ENCODE measurements around the gene RGMB. TPM values are rescaled to one million over a fixed set of nuclear protein-coding genes. Genes with fewer than 3 reads are reported as not detected.

Gene RGMB
- total RNA-seq, 1 experiment from 2014 or later, result 20.3 TPM

GRCh38 chr5:98796197-98796972, 22.9 kb downstream of the RGMB start:
- POLR2A ChIA-PET, result interaction anchor here (0.6 to 3.5 kb wide), 7 partner anchors 8 to 1614 kb away, joined by 3 to 14 read pairs (median 3); partner anchors contain the start of gene RGMB
- Mint-ChIP-seq H3K4me3 (ENCODE audit: unreplicated experiment) (no peak overlapping the region), H3K27ac (ENCODE audit: low read depth, unreplicated experiment) (no peak overlapping the region), H3K36me3 (ENCODE audit: insufficient read depth, unreplicated experiment) (peaks cover 7% of the 10 kb centered on the region), H3K4me1 (ENCODE audit: insufficient read depth, unreplicated experiment) (no peaks in the 10 kb centered on the region), H3K27me3 (ENCODE audit: insufficient read depth, unreplicated experiment) (no peaks in the 10 kb centered on the region), H3K9me3 (ENCODE audit: unreplicated experiment) (no peaks in the 10 kb centered on the region)
- CTCF ChIA-PET, result interaction anchor here (0.6 to 7.5 kb wide), 32 partner anchors 10 to 1566 kb away, joined by 3 to 71 read pairs (median 3); partner anchors contain the start of gene RGMB
- BruUV-seq (replicated peaks), result no TSS peak
- TF ChIP-seq CTCF (IDR thresholded peaks at IDR 0.05; ENCODE audit: unreplicated experiment), result peak; percentile 73
- peak; percentile 74 for DNase-seq (ENCODE audit: unreplicated experiment)
- intact Hi-C loops (cut with micrococcal nuclease), result loop anchor here (1.0 to 10.0 kb wide), 2 partner anchors 25 to 268 kb away; no protein-coding TSS in a partner anchor

- Mint-ChIP-seq H3K27ac (ENCODE audit: low read depth, unreplicated experiment) (no peak overlapping the region), H3K9me3 (ENCODE audit: unreplicated experiment) (no peaks in the 10 kb centered on the region), H3K27me3 (ENCODE audit: insufficient read depth, unreplicated experiment) (no peaks in the 10 kb centered on the region), H3K4me1 (ENCODE audit: insufficient read depth, unreplicated experiment) (no peaks in the 10 kb centered on the region), H3K4me3 (ENCODE audit: unreplicated experiment) (no peak overlapping the region), H3K36me3 (ENCODE audit: insufficient read depth, unreplicated experiment) (peaks cover 3% of the 10 kb centered on the region)
- intact Hi-C loops (cut with micrococcal nuclease), result loop anchor here (10.0 kb wide), 1 partner anchor 266 kb away; no protein-coding TSS in a partner anchor
- no peak for TF ChIP-seq CTCF (IDR thresholded peaks at IDR 0.05; ENCODE audit: unreplicated experiment)
- DNase-seq (ENCODE audit: unreplicated experiment), result no peak
- ChIA-PET CTCF (interaction anchor here (0.7 to 7.5 kb wide), 4 partner anchors 11 to 28 kb away, joined by 3 to 71 read pairs (median 6); partner anchors contain the start of gene RGMB), POLR2A (no interaction called here)
- no TSS peak for BruUV-seq (replicated peaks)
These were observed 24.9 kb downstream of the RGMB start for GRCh38 chr5:98798371-98798770.

DNA sequence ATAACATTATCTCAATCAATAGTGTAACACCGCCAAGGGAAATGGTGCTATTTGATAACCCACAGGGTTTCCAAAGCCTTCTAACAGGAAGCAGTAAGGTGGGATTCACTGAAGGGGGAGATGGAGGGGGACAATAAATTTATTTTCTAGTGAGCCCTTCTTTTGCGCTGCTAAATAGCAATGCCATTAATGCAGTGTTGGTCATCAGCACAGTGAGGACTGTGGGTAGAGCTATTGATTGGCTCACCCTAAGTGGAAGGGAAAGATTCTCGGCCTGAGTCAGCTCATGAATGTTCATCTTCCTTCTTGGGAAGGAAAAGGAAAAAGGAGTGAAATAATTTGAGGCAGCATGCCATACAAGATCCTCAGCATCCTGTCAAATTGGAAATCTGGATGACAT, 25.4 kb downstream of the RGMB start:
- H3K4me3 Mint-ChIP-seq (ENCODE audit: unreplicated experiment), result no peak overlapping the region
- intact Hi-C loops (cut with micrococcal nuclease), result loop anchor here (10.0 kb wide), 1 partner anchor 266 kb away; no protein-coding TSS in a partner anchor
- no peak overlapping the region for H3K27ac Mint-ChIP-seq (ENCODE audit: low read depth, unreplicated experiment)
- no peaks in the 10 kb centered on the region for H3K27me3 Mint-ChIP-seq (ENCODE audit: insufficient read depth, unreplicated experiment)
- ChIA-PET POLR2A (no interaction called here), CTCF (interaction anchor here (0.8 to 7.5 kb wide), 2 partner anchors 10 to 29 kb away, joined by 4 to 71 read pairs; partner anchors contain the start of gene RGMB)
- H3K4me1 Mint-ChIP-seq (ENCODE audit: insufficient read depth, unreplicated experiment), result no peaks in the 10 kb centered on the region
- no peaks in the 10 kb centered on the region for H3K36me3 Mint-ChIP-seq (ENCODE audit: insufficient read depth, unreplicated experiment)
- no peak for TF ChIP-seq CTCF (IDR thresholded peaks at IDR 0.05; ENCODE audit: unreplicated experiment)
- no peaks in the 10 kb centered on the region for H3K9me3 Mint-ChIP-seq (ENCODE audit: unreplicated experiment)
- DNase-seq (ENCODE audit: unreplicated experiment), result no peak
- no TSS peak for BruUV-seq (replicated peaks)

GRCh38 chr5:98804066-98804465, 30.6 kb downstream of the RGMB start:
- POLR2A ChIA-PET, result interaction anchor here (1.1 to 1.2 kb wide), 2 partner anchors 23 to 28 kb away, joined by 3 to 5 read pairs; no protein-coding TSS in a partner anchor
- intact Hi-C loops (cut with micrococcal nuclease), result no loop called here
- no peak for DNase-seq (ENCODE audit: unreplicated experiment)
- no peaks in the 10 kb centered on the region for H3K27me3 Mint-ChIP-seq (ENCODE audit: insufficient read depth, unreplicated experiment)
- TF ChIP-seq CTCF (IDR thresholded peaks at IDR 0.05; ENCODE audit: unreplicated experiment), result no peak
- H3K9me3 Mint-ChIP-seq (ENCODE audit: unreplicated experiment), result peaks cover 12% of the 10 kb centered on the region
- H3K36me3 Mint-ChIP-seq (ENCODE audit: insufficient read depth, unreplicated experiment), result no peaks in the 10 kb centered on the region
- no TSS peak for BruUV-seq (replicated peaks)
- H3K4me3 Mint-ChIP-seq (ENCODE audit: unreplicated experiment), result no peak overlapping the region
- CTCF ChIA-PET, result interaction anchor here (0.5 to 1.0 kb wide), 2 partner anchors 12 to 69 kb away, joined by 3 read pairs; no protein-coding TSS in a partner anchor
- H3K4me1 Mint-ChIP-seq (ENCODE audit: insufficient read depth, unreplicated experiment), result no peaks in the 10 kb centered on the region
- H3K27ac Mint-ChIP-seq (ENCODE audit: low read depth, unreplicated experiment), result no peak overlapping the region

Data from MCF 10A (cell line).